ENCODE results near the gene ADRA1B. TPM values are rescaled to one million over a fixed set of nuclear protein-coding genes. Genes with fewer than 3 reads are reported as not detected.
"Not testable (repeated sequence)": the region's sequence is repeated elsewhere in the genome, so short reads cannot be mapped to it uniquely, and the experiment has no call there.

Gene ADRA1B
- total RNA-seq, 1 experiment from 2014 or later: 0.27 TPM

- DNase-seq (ENCODE audit: low read depth): no peak
These were observed 93.3 kb downstream of the ADRA1B start for GRCh38 chr5:160009591-160009989.

GRCh38 chr5:160011471-160011870, 95.2 kb downstream of the ADRA1B start:
- DNase-seq (ENCODE audit: low read depth): no peak

GRCh38 chr5:160014197-160014596, 97.9 kb downstream of the ADRA1B start:
- DNase-seq (ENCODE audit: low read depth): not testable (repeated sequence)

- no peak for DNase-seq (ENCODE audit: low read depth)
These were observed 102.8 kb downstream of the ADRA1B start for GRCh38 chr5:160018945-160019625.

- no peak for DNase-seq (ENCODE audit: low read depth)
These were observed 104.0 kb downstream of the ADRA1B start for GRCh38 chr5:160020266-160020770.

- DNase-seq (ENCODE audit: low read depth): no peak
These were observed 104.7 kb downstream of the ADRA1B start for GRCh38 chr5:160020964-160021363.

- peak; percentile 53 for DNase-seq (ENCODE audit: low read depth)
These were observed 105.7 kb downstream of the ADRA1B start for GRCh38 chr5:160021831-160022446.

Small RNA genes within 50 kb of the gene (small RNA-seq; reads per million reads assigned to genes)
- gene RF00019: not detected

Other genes starting within 250 kb of the ADRA1B start
- gene TTC1, start 92.7 kb downstream of the ADRA1B start, total RNA-seq (2014; rRNA removed; shearing (Covaris generic)): 80.1 and 87.2 TPM in 2 replicates
- 10.2 and 12.6 TPM in 2 replicates for gene PWWP2A, start 203.0 kb downstream of the ADRA1B start, total RNA-seq (2014; rRNA removed; shearing (Covaris generic))